GM21529 (cell line): Measurements from ENCODE around the gene CRYBA2.
A peak's percentile ranks its signal among the peaks of the same experiment; 100 is the strongest.

Source experiments
- ATAC-seq: cut with Tn5 transposase; IDR thresholded peaks from one replicate; pipeline ENCODE4 v1.9.1; 2021; ENCODE audit not compliant: unreplicated experiment

Gene CRYBA2

DNA sequence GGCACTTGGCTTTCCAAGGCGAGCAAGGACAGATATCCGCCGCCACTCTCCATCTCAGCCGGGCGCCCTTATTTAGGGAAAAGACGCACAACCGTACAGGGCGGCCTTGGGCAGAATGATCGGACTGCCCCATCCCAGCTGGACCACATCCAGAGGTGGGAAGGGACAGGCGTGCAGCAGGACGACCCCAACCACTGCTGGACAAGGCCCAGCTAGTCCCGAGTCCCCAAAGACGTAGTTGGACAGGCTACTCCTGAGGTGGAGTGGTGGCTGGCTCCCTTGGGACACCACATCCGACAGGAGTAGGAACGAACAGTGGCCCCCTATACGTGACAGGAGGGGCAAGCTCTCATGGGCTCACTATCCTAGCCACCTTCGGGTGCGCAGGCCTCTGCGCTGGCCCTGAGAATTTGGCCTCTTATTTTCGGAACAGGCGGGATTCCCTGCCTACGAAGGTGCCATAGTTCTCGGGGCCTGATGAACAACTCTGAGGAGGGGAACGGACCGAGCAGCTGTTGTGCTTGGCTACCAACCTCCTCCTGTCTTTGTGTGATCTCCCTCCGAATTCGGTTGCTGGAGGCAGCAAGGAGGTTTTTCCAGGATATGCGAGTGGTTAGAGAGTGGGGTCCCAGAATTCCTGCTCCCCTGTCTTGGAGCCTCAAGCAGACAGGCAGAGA lies 10.5 kb downstream of the CRYBA2 start:
- no peak for ATAC-seq

DNA sequence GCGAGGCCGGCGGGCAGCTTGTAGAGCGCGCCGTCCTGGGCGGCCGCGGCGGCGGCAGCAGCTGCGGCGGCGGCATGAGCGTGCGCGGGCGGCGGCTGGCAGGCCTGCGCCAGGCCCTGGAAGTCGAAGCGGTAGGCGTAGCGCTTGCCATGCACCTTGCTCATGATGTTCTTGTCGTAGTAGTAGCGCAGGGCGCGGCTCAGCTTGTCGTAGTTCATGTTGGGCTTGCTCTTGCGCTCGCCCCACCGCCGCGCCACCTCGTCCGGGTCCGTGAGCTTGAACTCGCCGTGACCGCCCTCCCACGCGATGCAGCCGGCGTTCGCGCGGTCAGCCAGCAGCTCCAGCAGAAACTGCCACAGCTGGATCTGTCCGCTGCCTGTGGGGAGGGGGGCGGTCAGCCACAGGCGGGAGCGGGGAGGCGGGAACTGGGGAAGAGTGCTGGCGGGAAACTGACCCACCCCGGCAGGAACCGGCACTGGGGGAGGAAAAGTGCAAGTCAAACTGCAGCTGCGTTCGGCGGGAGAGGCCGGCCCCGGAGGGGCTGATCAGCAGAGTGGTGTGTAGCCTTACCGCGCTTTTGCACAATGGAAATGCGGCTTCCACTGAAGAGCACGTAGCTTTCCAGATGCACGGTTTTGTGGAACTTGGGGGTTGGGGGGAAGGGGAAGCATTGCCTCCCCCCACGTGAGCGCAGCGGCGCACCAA lies 11.2 kb downstream of the CRYBA2 start:
- ATAC-seq = no peak

DNA sequence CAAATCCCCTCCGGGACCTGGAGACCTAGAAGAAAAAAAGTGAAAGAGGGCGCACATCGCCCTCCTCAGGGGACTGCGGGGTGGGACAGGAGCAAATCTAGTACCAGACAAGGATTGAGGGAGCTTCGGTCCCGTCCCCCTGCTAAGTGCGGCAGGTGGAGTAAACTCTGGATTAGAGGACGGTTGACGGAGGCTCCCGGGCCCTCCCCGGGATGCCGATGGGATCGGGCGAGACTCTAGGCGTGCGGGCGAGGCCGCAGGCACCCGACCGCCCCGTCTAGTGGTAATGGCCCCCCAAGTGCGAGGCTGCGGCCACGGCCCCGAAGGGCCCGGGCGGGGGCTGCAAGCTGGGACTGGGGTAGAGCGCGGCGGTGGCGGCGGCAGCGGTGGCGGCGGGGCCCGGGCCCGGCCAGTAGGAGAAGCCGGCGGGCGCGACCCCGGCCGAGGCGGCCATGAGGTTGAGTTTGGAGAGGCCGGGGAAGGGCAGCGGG lies 11.8 kb downstream of the CRYBA2 start:
- ATAC-seq = no peak

DNA sequence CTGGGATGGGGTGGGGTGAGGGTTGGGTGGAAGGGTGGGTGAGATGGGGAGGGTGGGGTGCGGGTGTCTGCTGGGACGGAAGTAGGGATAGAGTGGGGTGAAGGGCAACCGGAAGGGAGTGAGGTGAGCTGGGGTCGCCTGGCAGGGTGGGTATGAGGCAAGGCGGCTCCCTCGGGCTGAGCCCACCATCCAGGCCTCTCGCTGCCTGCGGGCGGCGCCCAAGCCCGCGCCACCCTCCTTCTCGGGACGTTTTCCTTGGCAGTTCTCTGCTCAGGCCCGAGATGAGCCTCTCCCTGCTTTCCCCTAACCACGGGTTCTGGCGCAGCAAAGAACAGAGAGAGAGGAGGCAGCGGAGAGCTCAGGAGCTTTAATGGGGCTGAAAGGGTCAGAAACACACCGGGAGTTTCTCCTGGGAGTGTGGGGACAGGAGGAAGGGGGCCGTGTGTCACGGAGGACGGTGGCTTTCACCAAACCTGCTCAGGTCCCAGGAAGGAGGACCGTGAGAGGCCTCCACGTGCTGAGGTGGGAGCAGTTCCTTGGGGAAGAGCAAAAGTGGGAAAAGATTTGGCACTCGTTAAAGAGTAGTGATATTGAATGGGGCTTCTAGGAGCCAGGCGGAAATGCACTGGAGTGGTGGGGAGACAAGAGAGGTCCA lies 12.4 kb downstream of the CRYBA2 start:
- ATAC-seq = no peak

DNA sequence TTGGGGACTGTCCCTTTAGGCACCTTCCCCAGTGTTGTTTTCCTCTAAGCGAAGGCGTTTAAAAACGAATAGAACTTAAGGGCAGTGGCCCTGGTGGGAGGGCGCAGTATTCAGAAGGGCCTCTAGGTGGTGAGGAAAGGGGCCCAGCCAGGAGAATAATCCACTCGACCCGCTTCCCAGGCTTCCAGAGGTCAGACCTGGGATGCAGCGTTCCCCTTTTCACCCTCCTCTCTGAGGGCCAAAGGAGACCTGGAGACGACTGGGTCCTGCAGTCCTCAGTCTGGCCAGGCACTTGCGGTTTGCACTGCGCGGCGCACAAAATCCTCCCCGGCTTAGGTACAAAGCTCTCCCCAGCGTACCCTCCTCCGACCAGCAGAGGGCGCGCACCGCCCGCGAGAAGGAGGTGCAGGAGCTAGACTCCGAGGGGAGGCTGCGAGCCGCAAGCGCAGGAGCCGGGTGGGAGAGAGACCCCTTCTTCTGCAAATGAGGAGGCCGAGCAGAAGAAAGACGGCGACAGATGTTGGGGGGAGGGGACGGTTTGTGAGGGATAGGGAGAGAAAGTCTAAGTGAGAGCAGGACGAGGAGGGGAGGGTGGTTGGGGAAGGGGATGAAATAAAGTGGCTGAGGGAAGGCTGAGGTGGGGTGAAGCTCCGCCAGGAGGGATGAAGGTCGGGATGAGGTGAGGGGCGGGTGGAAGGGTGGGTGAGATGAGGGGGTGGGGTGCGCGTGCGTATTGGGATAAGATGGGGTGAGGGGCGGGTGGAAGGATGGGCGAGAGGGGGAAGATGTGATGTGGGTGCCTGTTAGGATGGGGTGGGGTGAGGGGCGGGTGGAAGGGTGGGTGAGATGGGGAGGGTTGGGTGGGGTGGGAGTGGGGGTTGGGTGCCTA lies 13.1 kb downstream of the CRYBA2 start:
- ATAC-seq = peak; percentile 90

DNA sequence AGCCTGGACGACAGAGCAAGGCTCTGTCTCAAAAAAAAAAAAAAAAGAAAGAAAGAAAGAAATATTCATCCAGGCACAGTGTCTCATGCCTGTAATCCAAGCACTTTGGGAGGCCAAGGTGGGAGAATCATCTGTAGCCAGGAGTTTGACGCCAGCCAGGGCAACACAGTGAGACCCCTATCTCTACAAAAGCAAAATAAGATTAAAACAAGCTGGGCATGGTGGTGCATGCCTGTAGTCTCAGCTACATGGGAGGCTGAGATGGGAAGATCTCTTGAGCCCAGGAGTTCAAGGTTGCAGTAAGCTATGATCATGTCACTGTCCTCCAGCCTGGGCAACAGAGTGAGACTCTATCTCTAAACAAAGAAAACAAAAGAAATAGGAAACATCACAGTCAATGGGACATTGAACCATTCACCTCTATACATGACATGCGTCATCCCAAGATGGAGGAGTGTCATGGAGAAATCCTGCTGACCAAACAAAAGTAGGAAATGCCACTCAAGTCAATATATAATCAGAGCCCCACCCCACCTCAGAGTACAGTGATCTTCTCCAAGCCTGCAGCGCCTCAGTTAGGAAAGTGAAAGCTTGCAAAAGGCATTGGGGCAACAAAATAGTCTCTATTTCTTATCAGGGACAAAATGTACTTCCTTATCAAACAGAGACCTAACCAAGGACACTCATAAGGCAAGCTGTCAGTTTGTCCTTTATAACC lies 18.0 kb downstream of the CRYBA2 start:
- ATAC-seq = no peak

DNA sequence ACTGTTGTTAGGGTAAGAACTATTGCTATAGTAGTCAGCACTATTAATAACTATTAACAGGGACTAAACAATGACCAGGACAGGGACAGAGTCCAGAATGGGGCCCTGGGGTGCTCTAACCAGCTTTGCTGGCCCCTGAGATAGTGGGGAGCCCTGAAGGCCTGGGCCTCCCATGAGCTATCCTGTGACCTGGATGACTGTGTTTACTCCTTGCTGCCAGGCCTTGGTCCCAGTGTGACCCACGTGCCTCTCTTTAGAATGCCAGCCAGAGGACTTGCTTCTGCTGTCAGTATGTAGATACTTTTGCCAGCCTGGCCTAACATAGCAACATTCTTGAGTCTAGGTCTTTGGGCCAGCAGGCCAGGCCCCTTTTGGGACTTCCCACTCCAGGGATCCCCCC lies 22.3 kb downstream of the CRYBA2 start:
- ATAC-seq = no peak

DNA sequence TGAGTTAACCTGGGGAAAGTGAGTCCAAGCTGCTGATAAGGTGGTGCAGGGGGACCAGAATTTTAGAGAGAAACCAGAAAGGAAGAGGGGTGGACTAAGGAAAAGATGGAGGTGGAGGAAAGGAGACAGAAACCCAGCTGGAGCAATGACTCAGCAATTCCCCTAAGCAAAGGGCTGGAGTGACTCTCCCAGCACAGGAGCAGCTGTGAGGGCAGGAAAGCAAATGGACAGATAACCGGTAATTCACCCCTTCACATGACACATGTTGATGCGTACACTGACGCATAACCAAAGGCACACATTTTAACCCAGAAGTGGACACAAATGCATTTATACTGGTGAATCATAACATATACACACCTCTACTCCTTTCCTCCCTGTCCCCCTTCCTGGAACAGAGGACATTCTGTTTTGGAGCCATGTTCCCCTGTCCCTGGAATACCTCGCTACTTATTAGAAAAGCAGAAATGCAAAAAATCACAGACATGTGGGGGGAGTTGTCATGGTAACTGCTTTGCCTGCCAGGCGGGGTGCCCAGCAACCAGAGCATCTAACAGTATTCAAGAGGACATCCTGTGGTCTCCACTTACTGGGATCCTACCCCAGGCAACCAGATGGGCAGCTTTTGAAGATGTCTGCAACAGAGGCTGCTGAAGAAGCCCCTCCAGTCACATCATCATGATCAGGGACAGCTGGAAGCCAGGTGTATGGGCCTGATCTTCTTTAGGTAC lies 29.0 kb downstream of the CRYBA2 start:
- no peak for ATAC-seq

DNA sequence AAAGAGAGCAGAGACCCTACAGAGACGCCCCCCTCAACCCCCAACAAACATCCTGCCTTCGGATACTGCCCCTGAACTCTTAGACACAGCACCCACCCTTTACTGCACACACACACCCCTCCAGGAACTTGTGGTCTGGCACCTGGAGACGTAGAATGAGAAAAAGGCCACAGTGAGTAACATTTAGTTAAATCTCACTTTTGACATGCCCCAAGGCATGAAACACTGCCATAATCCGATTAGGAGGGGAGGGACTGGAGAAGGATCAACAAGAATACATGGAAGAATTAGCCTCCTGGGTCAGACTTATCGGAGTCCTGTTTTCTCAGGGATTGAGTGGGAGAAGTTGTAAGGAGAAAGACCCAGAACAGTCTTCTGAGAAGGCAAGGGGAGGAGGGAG lies 29.6 kb downstream of the CRYBA2 start:
- ATAC-seq = no peak

DNA sequence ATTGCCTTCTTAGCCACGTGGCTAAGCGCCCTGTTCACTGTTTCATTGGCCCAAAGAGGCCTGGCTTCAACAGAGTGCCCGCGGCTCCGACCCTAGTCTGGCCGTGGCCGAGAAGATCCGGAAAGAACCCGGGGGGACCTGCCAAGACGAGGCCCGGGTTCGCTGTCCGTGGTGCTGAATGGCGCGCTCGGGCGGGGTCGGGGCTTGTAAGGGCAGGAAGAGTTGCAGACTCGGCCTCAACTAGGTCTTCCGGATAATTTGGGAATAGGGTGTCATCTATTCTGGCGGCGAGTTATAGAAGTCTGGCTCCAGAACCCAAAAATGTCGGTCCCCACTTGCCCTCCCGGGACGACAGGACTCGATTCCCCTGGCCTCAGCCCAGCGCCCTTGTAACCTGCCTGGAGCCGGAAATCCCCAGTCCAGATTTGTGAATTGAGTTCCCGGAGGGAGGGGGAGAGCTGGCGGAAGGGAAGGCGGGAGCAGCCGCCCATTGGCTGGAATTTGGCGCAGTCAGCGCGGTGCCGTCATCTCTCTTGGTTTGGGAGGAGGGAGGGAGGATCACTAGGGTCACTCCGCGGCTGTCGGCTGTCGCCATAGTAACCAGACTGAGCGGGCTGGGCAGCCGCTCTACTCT lies 30.2 kb downstream of the CRYBA2 start:
- no peak for ATAC-seq

DNA sequence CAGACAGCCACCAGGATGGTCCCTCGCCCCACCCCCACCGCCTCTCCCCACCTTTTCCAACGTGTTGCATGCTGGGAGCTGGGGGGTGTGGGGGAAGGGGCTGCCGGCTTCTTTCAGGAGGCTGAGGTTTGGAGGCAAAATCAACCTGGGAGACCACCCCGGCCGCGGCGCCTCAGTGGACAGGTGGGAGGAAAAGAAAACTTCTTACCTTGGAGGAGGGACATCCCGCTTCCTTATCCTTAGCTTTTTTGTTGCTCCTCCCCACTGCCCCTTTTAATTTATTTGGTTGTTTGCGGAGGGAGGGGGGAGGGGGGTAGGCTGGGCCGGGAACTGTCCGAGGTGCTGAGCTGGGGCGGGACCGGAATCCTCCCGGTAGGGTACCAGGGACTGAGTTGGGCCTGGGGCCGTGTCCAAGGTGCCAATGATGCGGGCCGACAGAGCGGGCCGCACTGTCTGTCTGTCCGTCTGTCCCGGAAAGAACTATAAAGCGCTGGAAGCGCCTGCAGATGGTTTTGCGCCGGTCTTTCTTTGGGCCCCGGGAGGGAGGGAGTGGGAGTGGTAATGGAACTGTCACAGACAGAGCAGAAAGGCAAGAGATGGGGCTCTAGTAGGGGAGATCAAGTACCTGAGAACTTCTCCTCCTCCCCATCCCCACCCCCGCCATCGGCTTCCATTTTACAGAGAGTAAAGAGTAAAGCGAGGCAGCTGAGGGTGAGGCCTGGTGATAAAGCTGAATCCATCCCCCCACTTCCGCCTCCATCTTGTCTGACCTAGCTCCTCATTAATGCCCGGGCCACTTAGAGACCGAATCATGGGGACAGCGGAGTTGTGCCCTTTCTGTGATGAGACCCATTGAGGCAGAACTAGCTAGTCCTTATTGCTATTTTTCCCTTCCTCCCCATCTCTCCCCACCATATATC lies 31.3 kb downstream of the CRYBA2 start:
- ATAC-seq = no peak

DNA sequence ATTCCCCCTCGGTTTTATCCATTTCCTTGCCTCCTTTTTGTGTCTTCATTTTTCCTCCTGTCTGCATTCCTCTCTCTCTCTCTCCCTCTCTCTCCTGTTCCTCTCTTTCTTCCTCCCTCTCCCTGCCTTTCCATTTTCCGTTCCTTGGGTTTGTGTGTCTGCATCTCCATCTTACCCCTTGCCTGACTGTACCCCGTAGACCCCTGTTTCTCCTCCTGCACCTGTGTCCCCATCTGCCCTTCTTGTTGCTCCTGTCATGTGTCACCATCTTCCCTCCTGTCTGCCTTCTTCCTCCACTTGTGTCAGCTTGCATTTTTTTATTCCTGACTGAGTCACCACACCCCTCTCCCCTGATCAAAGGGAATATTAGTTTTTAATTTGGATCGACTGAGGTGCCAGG lies 32.0 kb downstream of the CRYBA2 start:
- no peak for ATAC-seq

DNA sequence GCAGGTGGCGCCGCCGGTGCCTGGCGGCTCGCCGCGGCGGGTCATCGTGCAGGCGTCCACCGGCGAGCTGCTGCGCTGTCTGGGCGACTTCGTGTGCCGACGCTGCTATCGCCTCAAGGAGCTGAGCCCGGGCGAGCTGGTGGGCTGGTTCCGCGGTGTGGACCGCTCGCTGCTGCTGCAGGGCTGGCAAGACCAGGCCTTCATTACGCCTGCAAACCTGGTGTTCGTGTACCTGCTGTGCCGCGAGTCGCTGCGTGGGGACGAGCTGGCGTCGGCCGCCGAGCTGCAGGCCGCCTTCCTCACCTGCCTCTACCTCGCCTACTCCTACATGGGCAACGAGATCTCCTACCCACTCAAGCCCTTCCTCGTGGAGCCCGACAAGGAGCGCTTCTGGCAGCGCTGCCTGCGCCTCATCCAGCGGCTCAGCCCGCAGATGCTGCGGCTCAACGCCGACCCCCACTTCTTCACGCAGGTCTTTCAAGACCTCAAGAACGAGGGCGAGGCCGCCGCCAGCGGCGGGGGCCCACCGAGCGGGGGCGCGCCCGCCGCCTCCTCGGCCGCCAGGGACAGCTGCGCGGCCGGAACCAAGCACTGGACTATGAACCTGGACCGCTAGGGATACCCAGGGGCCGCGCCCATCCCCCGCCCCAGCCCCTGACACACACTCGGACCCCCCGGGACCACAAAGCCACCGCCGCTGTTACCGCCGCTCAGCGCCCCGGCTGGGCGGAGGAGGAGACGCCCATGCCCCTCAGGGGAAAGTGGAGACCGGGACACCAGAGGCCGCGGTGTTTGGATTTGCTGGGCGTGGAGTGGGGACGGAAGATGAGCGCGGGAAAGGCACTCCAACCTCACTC lies 32.7 kb downstream of the CRYBA2 start:
- no peak for ATAC-seq

DNA sequence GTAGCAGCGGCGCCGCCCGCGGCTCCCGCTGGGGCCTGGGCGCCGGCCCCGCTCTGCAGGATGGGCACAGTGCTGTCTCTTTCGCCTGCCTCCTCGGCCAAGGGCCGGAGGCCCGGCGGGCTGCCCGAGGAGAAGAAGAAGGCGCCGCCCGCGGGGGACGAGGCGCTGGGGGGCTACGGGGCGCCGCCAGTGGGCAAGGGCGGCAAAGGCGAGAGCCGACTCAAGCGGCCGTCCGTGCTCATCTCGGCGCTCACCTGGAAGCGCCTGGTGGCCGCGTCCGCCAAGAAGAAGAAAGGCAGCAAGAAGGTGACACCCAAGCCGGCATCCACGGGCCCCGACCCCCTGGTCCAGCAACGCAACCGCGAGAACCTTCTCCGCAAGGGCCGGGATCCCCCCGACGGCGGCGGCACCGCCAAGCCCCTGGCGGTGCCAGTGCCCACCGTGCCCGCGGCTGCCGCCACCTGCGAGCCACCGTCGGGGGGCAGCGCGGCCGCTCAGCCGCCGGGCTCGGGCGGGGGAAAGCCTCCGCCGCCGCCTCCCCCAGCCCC lies 33.4 kb downstream of the CRYBA2 start:
- ATAC-seq = no peak

DNA sequence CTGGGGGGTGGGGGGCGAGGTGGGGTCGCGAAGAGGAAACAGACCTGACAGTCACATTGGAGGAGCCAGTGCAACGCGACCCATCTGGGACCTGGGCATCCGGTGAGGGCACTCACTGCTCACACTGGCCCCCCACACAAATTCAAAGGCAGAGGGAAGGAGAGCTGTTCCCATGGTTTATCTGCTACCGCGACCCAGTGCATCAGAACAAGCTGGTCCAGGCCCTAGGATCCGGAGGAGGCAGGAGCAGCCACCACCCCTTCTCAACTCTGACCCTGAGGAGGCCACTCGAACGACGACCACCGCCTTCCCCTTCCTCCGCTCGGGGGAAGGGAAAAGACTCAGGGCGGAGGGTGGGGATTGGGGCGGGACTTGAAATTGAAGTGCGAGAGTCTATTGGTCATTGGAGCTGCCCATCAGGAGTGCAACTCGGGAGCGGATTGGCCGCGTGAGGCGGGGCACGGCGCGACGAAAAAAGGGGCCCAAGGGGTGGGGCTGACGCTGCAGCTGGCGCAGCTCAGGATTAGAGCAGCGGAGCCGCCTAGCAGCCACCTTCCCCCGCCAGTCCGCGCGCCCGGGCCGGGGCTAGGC lies 34.0 kb downstream of the CRYBA2 start, which contains the start of gene CDK5R2:
CDK5R2 (plus strand) TSS at position 526 of the 591 bp plus-strand sequence. CDS start 155 bp downstream, outside the sequence.
- peak; percentile 99 for ATAC-seq

DNA sequence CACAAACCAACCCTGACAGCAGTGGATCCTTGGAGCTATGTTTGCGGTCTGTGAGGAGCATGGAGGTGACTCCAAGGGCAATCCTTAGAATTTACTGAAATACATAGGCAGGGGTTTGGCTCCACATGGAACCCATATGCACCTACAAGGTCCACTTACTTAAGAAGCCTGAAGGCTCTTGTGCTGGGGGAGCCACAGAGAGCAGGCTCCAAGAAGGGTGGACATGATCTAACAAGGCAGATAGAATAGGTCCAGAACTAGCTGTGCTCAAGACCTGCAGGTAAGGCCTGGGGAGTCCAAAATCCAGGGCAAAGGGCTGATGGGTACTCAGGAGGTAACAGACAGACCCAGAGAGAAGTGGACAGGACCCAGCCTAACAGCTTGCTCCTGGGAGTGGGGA lies 34.9 kb downstream of the CRYBA2 start:
- no peak for ATAC-seq

DNA sequence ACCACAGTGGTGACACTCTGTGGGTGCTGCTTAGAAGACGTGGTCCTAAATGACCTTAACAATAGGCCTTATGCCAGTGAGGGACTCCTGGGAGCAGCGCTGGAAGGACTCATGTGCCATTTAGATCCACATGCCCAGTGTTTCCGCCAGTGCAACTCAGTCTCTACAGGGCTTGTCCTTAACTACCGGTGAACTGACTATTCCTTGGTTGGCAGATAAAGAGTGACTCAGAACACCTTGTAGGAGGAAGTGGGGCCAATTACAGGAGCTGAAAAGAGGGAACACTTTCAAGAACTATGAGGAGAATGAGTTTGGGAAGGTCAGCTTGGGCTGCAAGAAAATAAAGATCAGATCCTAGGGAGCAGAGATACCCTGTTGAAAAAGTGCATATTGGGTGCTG lies 35.6 kb downstream of the CRYBA2 start:
- ATAC-seq = no peak
